Psoas muscle (tissue), 8 donors: ENCODE measurements around the gene GRM1. TPM values are rescaled to one million over a fixed set of nuclear protein-coding genes. Genes with fewer than 3 reads are reported as not detected.

Experiments
- ATAC-seq, 4 donors: fragments of 200-7000 bp; cut with Tn5 transposase; one replicate each; pipeline ENCODE4 v1.9.1; 2020; ENCODE audit warnings: moderate library complexity in 3 of 4, mild to moderate bottlenecking in 2 of 4
- DNase-seq, 2 donors: peaks; one replicate each; pipeline ENCODE4 v3.0.0-alpha.2; 2020
- H3K27ac ChIP-seq: fragments of 200-600 bp; one replicate; pipeline ENCODE4 v1.8.0; 2022
- H3K27me3 ChIP-seq, 3 donors: fragments of 200-600 bp in 1 of 3; one replicate each; pipeline versions ENCODE4 v1.6.1 to v1.8.0; 2013 to 2022; ENCODE audit warnings: low read length in 2 of 3, mild to moderate bottlenecking in 2 of 3, moderate library complexity in 1 of 3; ENCODE audit not compliant: insufficient read depth in 3 of 3
- H3K36me3 ChIP-seq, 2 donors: fragments of 200-600 bp in 1 of 2; one replicate each; pipeline versions ENCODE4 v1.6.1 to v1.8.0; 2013 to 2022; ENCODE audit warnings: low read depth in 1 of 2, mild to moderate bottlenecking in 1 of 2, moderate library complexity in 1 of 2; ENCODE audit not compliant: insufficient read depth in 1 of 2
- H3K4me1 ChIP-seq: fragments of 200-600 bp; one replicate; pipeline ENCODE4 v1.8.0; 2022
- H3K4me3 ChIP-seq: fragments of 200-600 bp; one replicate; pipeline ENCODE4 v1.8.0; 2022; ENCODE audit warnings: mild to moderate bottlenecking
- H3K9me3 ChIP-seq: fragments of 200-600 bp; one replicate; pipeline ENCODE4 v1.8.0; 2022
- WGBS, 3 donors: extraction: QIAGEN DNeasy Blood & Tissue Kit; methylation state at CpG; one replicate each; pipeline versions ENCODE4 v1.1.6 to v1.1.7; 2013; 5-methylcytosine and 5-hydroxymethylcytosine counted together
- intact Hi-C, 2 donors: fragments of 100-400 bp; cut with DNase I; formaldehyde crosslinking; loops; one replicate each; pipeline versions ENCODE4 v1.11.0 to v1.14.2; 2022
- polyA plus RNA-seq, 3 donors: library from polyadenylated mRNA; stranded (reverse); fragments of 200-250 nt; gene quantifications; one replicate each; pipeline ENCODE4 v1.2.3, GENCODE V29; 2013
- total RNA-seq, 4 donors: library from RNA; stranded (reverse); fragmentation: NEBNext Ultra II Directional in 2 of 4; extraction: Animal tissue kit (Norgen Biotek cat#: 25700) in 2 of 4; gene quantifications; one replicate each; pipeline versions ENCODE4 v1.2.1 to v1.2.4, GENCODE V29; 2021 to 2023
- TF ChIP-seq, protein P1 (sequence below): fragments of 200-600 bp; IDR thresholded peaks from one replicate; pipeline ENCODE4 v1.8.0; 2022; ENCODE audit warnings: antibody characterized with exemption
- donor health status: healthy with polysubstance abuse.
- donor health status: DM: no; HTN: no; CAD: no; lungs with moderate emphysema.
- donor health status: Bipolar disorder and iron deficiency.
- donor health status: healthy.
- donor health status: DM: yes; HTN: yes; CAD: no.
- donor health status: DM: no; HTN: no; CAD: no.
- donor health status: DM: no; HTN: no; CAD: no.
- donor health status: DM: yes; HTN: yes; CAD: no.

GRM1 gene
- total and polyA plus RNA-seq, 7 donors, result 0.03 to 2.6 (median 0.07) TPM; not detected in 4

DNA sequence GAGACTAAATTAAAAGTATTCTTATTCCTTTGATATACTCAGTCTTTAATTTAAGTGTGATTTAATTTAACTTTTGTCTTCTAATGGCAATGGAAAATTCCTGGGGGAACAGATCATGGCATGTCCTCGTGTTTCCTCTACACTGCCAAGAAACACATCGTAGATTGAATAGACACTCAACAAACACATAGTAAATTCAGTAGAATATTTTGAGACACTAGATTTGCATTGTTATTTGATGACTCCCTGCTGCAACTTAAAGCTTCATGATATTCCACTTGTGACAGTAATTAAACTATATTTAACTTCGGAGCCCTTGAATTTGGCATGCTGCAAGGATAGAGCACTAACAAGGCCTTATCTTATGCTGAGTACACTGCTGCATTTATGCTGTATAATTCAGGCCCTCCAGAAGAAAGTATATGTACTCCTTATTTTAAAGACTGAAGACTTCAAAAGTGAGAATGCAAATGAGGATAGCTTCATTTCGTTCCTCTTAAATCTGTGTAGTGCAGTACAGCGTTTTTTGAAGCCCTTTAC, 84.3 kb downstream of the GRM1 start:
- TF ChIP-seq, protein P1, sequence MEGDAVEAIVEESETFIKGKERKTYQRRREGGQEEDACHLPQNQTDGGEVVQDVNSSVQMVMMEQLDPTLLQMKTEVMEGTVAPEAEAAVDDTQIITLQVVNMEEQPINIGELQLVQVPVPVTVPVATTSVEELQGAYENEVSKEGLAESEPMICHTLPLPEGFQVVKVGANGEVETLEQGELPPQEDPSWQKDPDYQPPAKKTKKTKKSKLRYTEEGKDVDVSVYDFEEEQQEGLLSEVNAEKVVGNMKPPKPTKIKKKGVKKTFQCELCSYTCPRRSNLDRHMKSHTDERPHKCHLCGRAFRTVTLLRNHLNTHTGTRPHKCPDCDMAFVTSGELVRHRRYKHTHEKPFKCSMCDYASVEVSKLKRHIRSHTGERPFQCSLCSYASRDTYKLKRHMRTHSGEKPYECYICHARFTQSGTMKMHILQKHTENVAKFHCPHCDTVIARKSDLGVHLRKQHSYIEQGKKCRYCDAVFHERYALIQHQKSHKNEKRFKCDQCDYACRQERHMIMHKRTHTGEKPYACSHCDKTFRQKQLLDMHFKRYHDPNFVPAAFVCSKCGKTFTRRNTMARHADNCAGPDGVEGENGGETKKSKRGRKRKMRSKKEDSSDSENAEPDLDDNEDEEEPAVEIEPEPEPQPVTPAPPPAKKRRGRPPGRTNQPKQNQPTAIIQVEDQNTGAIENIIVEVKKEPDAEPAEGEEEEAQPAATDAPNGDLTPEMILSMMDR, result no peak
- Histone ChIP-seq H3K4me1 (no peaks in the 10 kb centered on the region), H3K27me3 (no peaks in the 10 kb centered on the region), H3K9me3 (no peaks in the 10 kb centered on the region), H3K4me3 (no peak overlapping the region), H3K36me3 (no peaks in the 10 kb centered on the region), H3K27ac (no peak overlapping the region)
- ATAC-seq, result no peak
- no peak for DNase-seq
- 40 to 51% (median 44%) methylated on average over 5 of the region's 5 CpGs for WGBS, 3 donors
- intact Hi-C loops, result no loop called here

DNA sequence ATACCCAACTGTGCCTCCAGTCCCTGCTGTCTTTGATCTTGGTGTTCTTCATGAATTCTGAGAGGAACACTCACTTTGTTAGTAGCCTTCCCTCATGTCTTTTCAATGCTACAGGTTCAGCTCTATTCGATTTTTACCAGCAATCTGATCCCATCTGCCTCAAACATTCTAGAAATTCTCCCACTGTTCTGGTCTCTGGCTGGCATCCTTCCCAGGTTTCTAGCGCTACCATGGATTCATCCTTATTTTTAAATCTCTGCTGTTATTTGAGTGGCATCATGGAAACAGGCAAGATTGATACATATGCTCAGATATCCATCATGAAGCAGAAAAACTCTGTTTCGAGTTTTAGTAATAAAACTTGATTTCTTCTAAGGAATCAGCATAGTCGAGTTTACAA, 94.8 kb downstream of the GRM1 start:
- WGBS, 3 donors, result 56 to 69% (median 57%) methylated on average over 4 of the region's 4 CpGs
- Histone ChIP-seq H3K36me3 (no peaks in the 10 kb centered on the region), H3K4me1 (no peaks in the 10 kb centered on the region), H3K27me3 (no peaks in the 10 kb centered on the region), H3K9me3 (no peaks in the 10 kb centered on the region), H3K4me3 (no peak overlapping the region), H3K27ac (no peak overlapping the region)
- TF ChIP-seq, protein P1, result no peak
- intact Hi-C loops, result no loop called here
- ATAC-seq (no peak), DNase-seq (no peak)

DNA sequence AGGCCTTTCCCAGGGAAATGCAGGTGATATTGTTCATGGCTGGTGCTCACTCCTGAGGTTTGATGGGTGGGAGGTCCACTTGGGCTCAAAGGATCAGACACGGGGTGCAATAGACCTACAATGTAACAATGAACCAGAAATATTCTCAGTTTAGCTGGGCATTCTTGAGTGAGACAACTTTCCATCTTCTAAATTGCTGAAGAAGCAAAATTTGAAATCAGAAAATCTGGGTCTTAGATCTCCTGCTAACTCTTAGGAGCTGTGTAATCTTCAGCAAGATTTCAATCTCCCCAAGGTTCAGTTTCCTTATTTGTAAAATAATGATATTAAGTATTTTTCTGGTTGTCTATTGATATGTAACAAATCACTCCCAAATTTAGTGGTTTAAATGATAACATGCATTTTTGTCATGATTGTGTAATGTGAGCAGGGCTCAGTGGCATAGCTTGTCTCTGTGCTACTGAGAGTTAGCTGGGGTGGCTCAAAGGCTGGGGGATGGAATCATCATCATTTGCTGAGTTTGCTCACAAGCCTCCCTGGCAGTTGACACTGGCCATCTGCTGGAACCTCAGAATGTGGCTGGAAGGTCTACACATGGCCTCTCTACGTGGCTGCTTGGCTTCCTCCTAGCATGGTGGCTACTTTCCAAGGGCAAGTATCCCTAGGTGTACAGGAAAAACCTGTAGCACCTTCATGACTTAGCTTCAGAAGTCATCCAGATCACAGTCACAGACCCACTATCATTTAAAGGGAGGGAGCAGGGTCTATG, 98.8 kb downstream of the GRM1 start:
- H3K36me3 ChIP-seq, result no peaks in the 10 kb centered on the region
- H3K4me3 ChIP-seq, result no peak overlapping the region
- no peak overlapping the region for H3K27ac ChIP-seq
- 45 to 56% (median 55%) methylated on average over 2 of the region's 2 CpGs for WGBS, 3 donors
- no peaks in the 10 kb centered on the region for H3K27me3 ChIP-seq
- ATAC-seq, result no peak
- DNase-seq, result no peak
- intact Hi-C loops, result no loop called here
- H3K4me1 ChIP-seq, result no peaks in the 10 kb centered on the region
- H3K9me3 ChIP-seq, result no peaks in the 10 kb centered on the region
- TF ChIP-seq, protein P1, result no peak

DNA sequence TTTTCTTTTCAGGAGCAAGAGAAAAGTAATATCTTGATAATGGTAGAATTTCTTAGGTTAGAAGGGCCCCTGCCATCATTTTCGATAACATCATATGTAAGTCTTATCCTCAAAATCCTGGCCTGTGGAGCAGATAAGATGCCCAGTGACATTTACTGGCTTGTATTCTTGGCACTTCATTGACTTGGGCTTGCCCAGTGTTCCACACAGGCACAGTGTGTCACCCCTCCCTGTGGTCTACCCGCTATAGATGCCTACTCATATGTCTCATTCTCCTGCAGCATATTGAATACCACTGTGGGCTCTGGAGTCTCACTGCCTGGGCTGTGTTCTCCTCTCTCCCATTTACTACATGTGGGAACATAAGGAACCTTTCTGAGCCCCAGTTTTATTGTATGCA, 105.0 kb downstream of the GRM1 start:
- H3K4me1 ChIP-seq, result no peaks in the 10 kb centered on the region
- TF ChIP-seq, protein P1, result no peak
- no peaks in the 10 kb centered on the region for H3K27me3 ChIP-seq
- H3K36me3 ChIP-seq, result no peaks in the 10 kb centered on the region
- no peaks in the 10 kb centered on the region for H3K9me3 ChIP-seq
- 80 to 91% (median 81%) methylated on average over 2 of the region's 2 CpGs for WGBS, 3 donors
- DNase-seq (no peak), ATAC-seq (no peak)
- no peak overlapping the region for H3K27ac ChIP-seq
- no peak overlapping the region for H3K4me3 ChIP-seq
- intact Hi-C loops, result no loop called here
